Liver (tissue), 3 donors: ENCODE measurements around the gene TMEM50B.

Source experiments
- EGR1 ChIP-seq, 2 donors: IDR thresholded peaks; 2 replicates each; pipeline ENCODE4 v1.6.1; 2016 to 2018; ENCODE audit warnings: antibody characterized with exemption in 2 of 2, low read depth in 2 of 2
- FOXA1 ChIP-seq: IDR thresholded peaks from 2 replicates; pipeline ENCODE4 v1.6.1; 2016; ENCODE audit warnings: antibody characterized with exemption
- JUND ChIP-seq, 2 donors: IDR thresholded peaks; 2 replicates each; pipeline ENCODE4 v1.6.1; 2016; ENCODE audit warnings: antibody characterized with exemption in 2 of 2
- MAX ChIP-seq: IDR thresholded peaks from 2 replicates; pipeline ENCODE4 v1.6.1; 2016; ENCODE audit warnings: antibody characterized with exemption
- RAD21 ChIP-seq, 2 donors: IDR thresholded peaks; 2 replicates each; pipeline ENCODE4 v1.6.1; 2016; ENCODE audit warnings: antibody characterized with exemption in 2 of 2, mild to moderate bottlenecking in 2 of 2
- REST ChIP-seq: IDR thresholded peaks from 2 replicates; pipeline ENCODE4 v1.6.1; 2016; ENCODE audit warnings: antibody characterized with exemption, mild to moderate bottlenecking
- SP1 ChIP-seq: IDR thresholded peaks from 2 replicates; pipeline ENCODE4 v1.6.1; 2018; ENCODE audit warnings: antibody characterized with exemption, mild to moderate bottlenecking
- TAF1 ChIP-seq: conservative IDR thresholded peaks from 2 replicates; pipeline ENCODE4 v1.6.1; 2016; ENCODE audit warnings: antibody characterized with exemption, mild to moderate bottlenecking
- YY1 ChIP-seq: IDR thresholded peaks from 2 replicates; pipeline ENCODE4 v1.6.1; 2016; ENCODE audit warnings: antibody characterized with exemption, mild to moderate bottlenecking
- ZBTB33 ChIP-seq: IDR thresholded peaks from 2 replicates; pipeline ENCODE4 v1.6.1; 2016; ENCODE audit warnings: antibody characterized with exemption
- TF ChIP-seq, protein P1 (sequence below): fragments of 150-350 bp; IDR thresholded peaks from 2 replicates; pipeline ENCODE4 v1.5.1; 2017; ENCODE audit warnings: improper control_type of control experiment, low read depth, low read length; ENCODE audit not compliant: missing input control
- TF ChIP-seq, protein P2 (sequence below): IDR thresholded peaks from 2 replicates; pipeline ENCODE4 v1.6.1; 2016; ENCODE audit warnings: antibody characterized with exemption
- donor health status: healthy.
- donor health status: healthy.

- no peak for TF ChIP-seq RAD21 (IDR thresholded peaks at IDR 0.05)
- TF ChIP-seq YY1 = no peak
- TF ChIP-seq, protein P1, sequence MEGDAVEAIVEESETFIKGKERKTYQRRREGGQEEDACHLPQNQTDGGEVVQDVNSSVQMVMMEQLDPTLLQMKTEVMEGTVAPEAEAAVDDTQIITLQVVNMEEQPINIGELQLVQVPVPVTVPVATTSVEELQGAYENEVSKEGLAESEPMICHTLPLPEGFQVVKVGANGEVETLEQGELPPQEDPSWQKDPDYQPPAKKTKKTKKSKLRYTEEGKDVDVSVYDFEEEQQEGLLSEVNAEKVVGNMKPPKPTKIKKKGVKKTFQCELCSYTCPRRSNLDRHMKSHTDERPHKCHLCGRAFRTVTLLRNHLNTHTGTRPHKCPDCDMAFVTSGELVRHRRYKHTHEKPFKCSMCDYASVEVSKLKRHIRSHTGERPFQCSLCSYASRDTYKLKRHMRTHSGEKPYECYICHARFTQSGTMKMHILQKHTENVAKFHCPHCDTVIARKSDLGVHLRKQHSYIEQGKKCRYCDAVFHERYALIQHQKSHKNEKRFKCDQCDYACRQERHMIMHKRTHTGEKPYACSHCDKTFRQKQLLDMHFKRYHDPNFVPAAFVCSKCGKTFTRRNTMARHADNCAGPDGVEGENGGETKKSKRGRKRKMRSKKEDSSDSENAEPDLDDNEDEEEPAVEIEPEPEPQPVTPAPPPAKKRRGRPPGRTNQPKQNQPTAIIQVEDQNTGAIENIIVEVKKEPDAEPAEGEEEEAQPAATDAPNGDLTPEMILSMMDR = no peak
- no peak for TF ChIP-seq TAF1
- TF ChIP-seq REST = no peak
- TF ChIP-seq JUND (IDR thresholded peaks at IDR 0.05) = no peak
- no peak for TF ChIP-seq MAX
- no peak for TF ChIP-seq FOXA1
- no peak for TF ChIP-seq ZBTB33
- TF ChIP-seq SP1 = no peak
- TF ChIP-seq EGR1 (IDR thresholded peaks at IDR 0.05; ENCODE audit: low read depth in 2 of 2) = no peak
- TF ChIP-seq, protein P2, sequence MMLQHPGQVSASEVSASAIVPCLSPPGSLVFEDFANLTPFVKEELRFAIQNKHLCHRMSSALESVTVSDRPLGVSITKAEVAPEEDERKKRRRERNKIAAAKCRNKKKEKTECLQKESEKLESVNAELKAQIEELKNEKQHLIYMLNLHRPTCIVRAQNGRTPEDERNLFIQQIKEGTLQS = no peak
These were observed 31.1 kb upstream of the TMEM50B start for GRCh38 chr21:33510826-33511225.
